Muscle layer of duodenum (tissue), 2 donors: ENCODE results near the gene TSSK3.
A peak's percentile ranks its signal among the peaks of the same experiment; 100 is the strongest.

Experiments
- H3K27ac ChIP-seq: one replicate; pipeline ENCODE4 v1.7.0; 2013; ENCODE audit warnings: mild to moderate bottlenecking, low read length
- H3K27me3 ChIP-seq: one replicate; pipeline ENCODE4 v1.7.0; 2013; ENCODE audit warnings: low read depth, mild to moderate bottlenecking, control low read depth, low read length
- H3K36me3 ChIP-seq, 2 donors: one replicate each; pipeline ENCODE4 v1.7.0; 2013; ENCODE audit warnings: low read length in 2 of 2, control low read depth in 1 of 2, mild to moderate bottlenecking in 1 of 2; ENCODE audit not compliant: insufficient read depth in 2 of 2, control insufficient read depth in 1 of 2
- H3K4me1 ChIP-seq, 2 donors: one replicate each; pipeline ENCODE4 v1.7.0; 2013; ENCODE audit warnings: low read length in 2 of 2, mild to moderate bottlenecking in 2 of 2, control low read depth in 1 of 2, moderate library complexity in 1 of 2; ENCODE audit not compliant: insufficient read depth in 2 of 2, control insufficient read depth in 1 of 2
- H3K4me3 ChIP-seq, 2 donors: one replicate each; pipeline ENCODE4 v1.7.0; 2013; ENCODE audit warnings: low read length in 2 of 2, low read depth in 1 of 2, mild to moderate bottlenecking in 1 of 2
- H3K9me3 ChIP-seq, 2 donors: one replicate each; pipeline ENCODE4 v1.7.0; 2013; ENCODE audit warnings: low read length in 2 of 2, control low read depth in 1 of 2, mild to moderate bottlenecking in 1 of 2; ENCODE audit not compliant: control insufficient read depth in 1 of 2
- donor health status: healthy.

Gene TSSK3

DNA sequence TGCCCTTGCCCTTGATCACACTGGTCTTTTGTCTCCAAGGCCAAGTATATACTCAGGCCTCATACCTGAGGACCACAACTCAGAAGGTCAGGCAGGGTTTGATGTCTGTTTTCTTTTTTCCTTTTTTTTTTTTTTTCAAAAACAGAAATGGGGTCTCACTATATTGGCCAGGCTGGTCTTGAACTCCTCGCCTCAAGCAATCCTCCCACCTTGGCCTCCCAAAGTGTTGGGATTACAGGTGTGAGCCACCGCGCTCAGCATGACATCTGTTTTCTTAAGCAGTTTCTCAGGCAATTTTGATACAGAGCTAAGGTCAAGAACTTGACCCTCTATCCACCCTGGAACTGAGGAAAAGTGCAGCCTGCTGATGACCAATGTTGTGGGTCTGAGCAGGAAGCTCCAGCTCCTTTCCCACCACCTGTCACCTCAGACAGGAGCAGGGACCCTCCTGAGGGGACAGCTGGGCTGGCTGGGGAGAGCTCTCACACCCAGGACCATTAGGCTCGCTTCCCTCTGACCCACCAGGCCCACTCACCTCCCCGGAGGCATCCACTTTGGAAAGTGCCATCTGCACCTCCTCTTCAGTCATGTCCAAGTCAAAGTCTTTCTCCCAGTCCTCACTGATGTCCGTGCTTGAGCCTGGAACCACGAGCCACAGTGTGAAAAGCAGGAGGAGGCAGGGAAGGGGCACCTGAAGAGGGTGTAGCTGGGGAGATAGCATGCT lies 5.7 kb downstream of the TSSK3 start:
- no peaks in the 10 kb centered on the region for H3K9me3 ChIP-seq
- no peaks in the 10 kb centered on the region for H3K27me3 ChIP-seq
- H3K4me3 ChIP-seq, result no peak overlapping the region
- no peak overlapping the region for H3K27ac ChIP-seq
- H3K4me1 ChIP-seq, result no peaks in the 10 kb centered on the region
- peaks cover 57 to 80% of the 10 kb centered on the region in 2 donors for H3K36me3 ChIP-seq

GRCh38 chr1:32372149-32372756 lies 9.9 kb downstream of the TSSK3 start:
- Histone ChIP-seq H3K9me3 (no peaks in the 10 kb centered on the region), H3K27ac (no peak overlapping the region)

GRCh38 chr1:32373996-32374592 lies 11.8 kb downstream of the TSSK3 start:
- Histone ChIP-seq H3K4me1 (no peaks in the 10 kb centered on the region), H3K36me3 (peaks cover 54 to 83% of the 10 kb centered on the region in 2 donors), H3K27ac (no peak overlapping the region), H3K27me3 (no peaks in the 10 kb centered on the region), H3K9me3 (no peaks in the 10 kb centered on the region), H3K4me3 (no peak overlapping the region)

More at GRCh38 chr1:32372149-32372756, 9.9 kb downstream of the TSSK3 start:
- H3K27me3 ChIP-seq, result no peaks in the 10 kb centered on the region
- no peaks in the 10 kb centered on the region for H3K4me1 ChIP-seq
- no peak overlapping the region for H3K4me3 ChIP-seq
- peaks cover 55 to 83% of the 10 kb centered on the region in 2 donors for H3K36me3 ChIP-seq

DNA sequence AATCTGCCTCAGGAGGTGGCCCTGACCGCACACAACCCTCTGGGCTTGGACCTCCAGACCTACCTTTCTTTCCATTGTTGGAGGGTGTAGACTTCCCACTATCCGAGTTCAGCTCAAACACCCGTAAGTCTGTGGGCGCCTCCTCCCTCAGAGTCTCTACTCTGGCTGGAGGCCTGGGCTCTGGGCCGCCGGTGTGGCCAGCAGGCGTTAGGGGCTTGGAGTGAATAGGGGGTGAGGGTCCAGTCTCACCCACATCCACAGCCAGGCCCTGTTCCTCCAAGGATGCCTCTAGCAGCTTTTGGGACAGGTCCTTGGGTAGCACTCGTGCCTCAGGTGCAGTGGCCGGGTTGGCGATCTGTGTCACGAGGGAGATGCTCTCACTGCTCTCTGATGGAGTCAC lies 13.9 kb downstream of the TSSK3 start:
- Histone ChIP-seq H3K4me1 (no peaks in the 10 kb centered on the region), H3K27me3 (no peaks in the 10 kb centered on the region), H3K36me3 (peaks cover 71 to 94% of the 10 kb centered on the region in 2 donors), H3K9me3 (no peaks in the 10 kb centered on the region), H3K4me3 (no peak overlapping the region), H3K27ac (no peak overlapping the region)

DNA sequence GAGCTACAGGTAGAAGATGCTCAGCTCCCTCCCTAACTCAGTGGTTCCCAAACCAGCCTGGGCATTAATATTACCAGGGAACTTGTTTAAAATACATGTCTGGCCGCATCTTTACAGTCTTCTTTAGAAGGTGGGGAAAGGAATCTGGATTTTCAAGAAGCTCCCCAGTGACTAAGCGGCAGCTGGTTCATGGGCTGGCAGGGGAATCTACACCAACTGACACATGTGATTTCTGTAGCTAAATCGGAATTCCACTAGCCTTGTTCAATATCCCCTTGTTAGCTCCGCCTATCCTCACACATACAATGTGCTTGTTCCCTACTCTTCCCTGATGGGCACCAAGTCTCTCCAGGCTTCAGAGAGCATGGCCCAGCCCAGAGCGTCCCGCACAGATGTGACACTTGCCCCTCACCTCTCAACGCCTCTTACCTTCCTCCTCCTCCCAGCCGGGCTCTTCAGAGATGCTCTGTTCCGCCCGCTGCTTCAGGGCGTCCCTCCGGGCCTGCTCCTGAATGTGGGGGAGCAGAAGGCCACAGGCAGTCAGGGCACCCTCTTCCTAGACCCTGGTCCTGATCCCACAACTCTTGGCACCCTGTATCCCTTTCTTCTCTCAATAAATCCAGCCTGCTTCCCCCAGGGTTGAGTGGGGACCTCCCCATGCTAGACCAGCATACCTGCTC lies 15.3 kb downstream of the TSSK3 start:
- H3K27me3 ChIP-seq, result no peaks in the 10 kb centered on the region
- H3K27ac ChIP-seq, result no peak overlapping the region
- H3K9me3 ChIP-seq, result no peaks in the 10 kb centered on the region
- peaks cover 70 to 96% of the 10 kb centered on the region in 2 donors for H3K36me3 ChIP-seq
- H3K4me1 ChIP-seq, result no peaks in the 10 kb centered on the region
- no peak overlapping the region for H3K4me3 ChIP-seq

DNA sequence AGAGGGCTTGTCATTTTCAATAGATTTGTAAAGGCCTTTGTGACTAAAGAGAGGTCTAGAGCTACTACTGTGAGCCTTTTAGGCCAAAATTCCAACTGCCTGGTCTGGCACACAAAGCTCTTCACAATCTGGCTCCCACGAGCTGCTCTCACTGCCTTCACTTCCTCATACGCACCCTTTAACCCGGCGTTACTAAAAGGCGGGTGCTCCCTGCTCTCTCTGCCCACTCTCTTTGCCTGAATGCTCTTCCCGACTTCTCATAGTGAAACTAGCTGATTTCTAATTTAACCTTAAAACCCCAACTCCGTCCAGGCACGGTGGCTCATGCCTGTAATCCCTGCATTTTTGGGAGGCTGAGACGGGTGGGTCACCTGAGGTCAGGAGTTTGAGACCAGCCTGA lies 17.7 kb downstream of the TSSK3 start:
- H3K36me3 ChIP-seq, result peaks cover 66 to 98% of the 10 kb centered on the region in 2 donors
- no peak overlapping the region for H3K4me3 ChIP-seq

DNA sequence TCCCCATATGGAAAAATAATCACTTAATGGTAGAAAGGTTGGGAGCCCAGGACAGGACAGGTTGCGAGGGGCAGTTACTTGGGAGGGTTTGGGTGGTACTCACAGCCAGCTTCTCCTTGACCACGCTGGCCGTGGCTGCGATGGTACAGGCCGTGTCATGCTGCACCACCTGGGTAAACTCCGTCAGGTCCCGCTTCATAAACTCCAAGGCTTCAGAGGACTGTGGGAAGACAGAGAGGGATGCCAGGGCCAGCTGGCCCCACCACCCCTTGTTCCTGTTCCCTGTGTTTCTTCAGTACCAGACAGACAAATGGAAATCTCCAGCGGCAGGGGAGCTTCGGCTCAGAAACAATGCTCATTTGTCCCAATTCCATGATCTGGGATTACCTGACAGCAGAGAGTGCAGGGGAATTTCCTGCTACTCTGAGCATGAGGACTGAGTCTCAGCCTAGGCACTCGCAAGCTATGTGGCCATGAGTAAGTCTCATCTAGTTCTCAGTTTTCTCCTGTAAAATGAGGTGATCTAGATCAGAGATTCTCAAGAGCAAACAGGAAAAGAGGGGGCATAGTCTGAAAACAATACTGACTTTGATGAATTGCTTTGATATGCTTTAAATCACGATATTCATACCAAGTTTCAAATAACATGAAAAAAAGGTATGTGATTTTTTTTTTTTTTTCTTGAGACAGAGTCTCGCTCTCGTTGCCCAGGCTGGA lies 24.5 kb downstream of the TSSK3 start:
- no peak overlapping the region for H3K27ac ChIP-seq
- no peak overlapping the region for H3K4me3 ChIP-seq
- H3K36me3 ChIP-seq, result peaks cover 49 to 68% of the 10 kb centered on the region in 2 donors
- no peaks in the 10 kb centered on the region for H3K9me3 ChIP-seq
- H3K27me3 ChIP-seq, result no peaks in the 10 kb centered on the region
- peaks cover 0 to under 1% of the 10 kb centered on the region in 2 donors for H3K4me1 ChIP-seq

More for the DNA sequence above, 17.7 kb downstream of the TSSK3 start:
- Histone ChIP-seq H3K4me1 (no peaks in the 10 kb centered on the region), H3K9me3 (no peaks in the 10 kb centered on the region), H3K27ac (no peak overlapping the region), H3K27me3 (no peaks in the 10 kb centered on the region)

DNA sequence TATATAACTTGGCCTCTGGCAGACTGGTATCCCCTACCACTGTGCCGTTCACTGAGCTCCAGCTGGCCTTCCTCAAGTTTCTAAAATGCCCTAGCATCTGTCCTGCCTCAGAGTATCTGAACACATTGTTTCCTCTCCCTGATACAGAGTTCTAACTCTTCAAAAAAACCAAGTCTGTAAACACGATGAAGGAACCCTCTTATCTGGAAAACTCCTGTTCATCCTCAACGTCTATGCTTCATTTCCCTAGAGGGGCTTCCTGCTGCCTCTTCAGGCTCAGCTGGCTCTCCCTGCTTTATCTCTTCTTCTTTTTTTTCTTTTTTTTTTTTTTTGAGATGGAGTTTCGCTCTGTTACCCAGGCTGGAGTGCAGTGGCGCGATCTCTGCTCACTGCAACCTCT lies 26.3 kb downstream of the TSSK3 start:
- peaks cover 8 to 19% of the 10 kb centered on the region in 2 donors for H3K4me1 ChIP-seq
- no peak overlapping the region for H3K4me3 ChIP-seq
- peaks cover 45 to 50% of the 10 kb centered on the region in 2 donors for H3K36me3 ChIP-seq
- no peaks in the 10 kb centered on the region for H3K27me3 ChIP-seq
- H3K27ac ChIP-seq, result no peak overlapping the region
- H3K9me3 ChIP-seq, result no peaks in the 10 kb centered on the region

GRCh38 chr1:32390904-32391870 lies 28.8 kb downstream of the TSSK3 start:
- H3K27ac ChIP-seq, result no peak overlapping the region
- H3K4me1 ChIP-seq, result peaks cover 8 to 21% of the 10 kb centered on the region in 2 donors
- H3K4me3 ChIP-seq, result no peak overlapping the region
- H3K9me3 ChIP-seq, result no peaks in the 10 kb centered on the region
- H3K36me3 ChIP-seq, result peaks cover 31 to 35% of the 10 kb centered on the region in 2 donors
- no peaks in the 10 kb centered on the region for H3K27me3 ChIP-seq

- Histone ChIP-seq H3K9me3 (no peaks in the 10 kb centered on the region), H3K4me3 (peak overlapping the region in 1 of 2 donors; percentile 92)
Observed at GRCh38 chr1:32392325-32392724, 30.0 kb downstream of the TSSK3 start.

More at GRCh38 chr1:32392325-32392724, 30.0 kb downstream of the TSSK3 start:
- Histone ChIP-seq H3K36me3 (peaks cover 23 to 26% of the 10 kb centered on the region in 2 donors), H3K27me3 (no peaks in the 10 kb centered on the region), H3K4me1 (peaks cover 8 to 21% of the 10 kb centered on the region in 2 donors), H3K27ac (no peak overlapping the region)
